ENCODE measurements around the gene HAT1. TPM values are rescaled to one million over a fixed set of nuclear protein-coding genes. Genes with fewer than 3 reads are reported as not detected.

The HAT1 gene
- polyA plus RNA-seq, 2 of the 4 experiments (the other 2 are of a cell fraction): 94.3 to 139 TPM

DNA sequence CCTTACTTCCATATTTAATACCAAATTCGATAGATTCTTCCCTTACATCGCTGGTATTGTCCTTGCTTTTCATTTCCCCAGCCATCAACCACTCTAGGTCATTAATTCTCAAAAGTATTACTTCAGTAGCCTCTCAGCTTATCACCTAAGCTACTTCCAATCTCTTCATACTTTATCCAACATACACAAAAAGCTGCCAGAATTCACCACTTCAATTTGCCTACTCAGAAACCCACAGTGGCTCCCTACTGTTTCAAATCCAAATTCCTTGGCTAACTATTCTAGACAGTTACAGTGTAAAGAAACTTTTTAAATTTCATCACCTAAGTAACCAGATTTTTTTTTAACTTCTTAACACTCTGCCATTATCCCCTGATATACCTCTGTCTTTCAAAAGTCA is 32.9 kb upstream of the HAT1 start:
- 96% methylated on average over 2 of the region's 2 CpGs for WGBS (ENCODE audit: missing lambda C conversion rate)
- FAIRE-seq: no peak
- TF ChIP-seq NPAS2 (CRISPR knock-in tag; IDR thresholded peaks at IDR 0.05; ENCODE audit: borderline replicate concordance) (no peak), RAD21 (conservative IDR thresholded peaks at IDR 0.05 in 1 of 2, IDR thresholded peaks at IDR 0.05 in 1 of 2) (no peak), SMC3 (IDR thresholded peaks at IDR 0.05) (no peak), KDM1A (IDR thresholded peaks at IDR 0.05; ENCODE audit: low read depth) (no peak), JUNB (IDR thresholded peaks at IDR 0.05) (no peak), RARB (CRISPR knock-in tag; IDR thresholded peaks at IDR 0.05) (no peak), CEBPB (IDR thresholded peaks at IDR 0.05) (no peak), FOSL2 (IDR thresholded peaks at IDR 0.05) (no peak), FOSL2 (CRISPR knock-in tag; IDR thresholded peaks at IDR 0.05) (no peak), HDAC2 (IDR thresholded peaks at IDR 0.05) (no peak), NR3C1 (IDR thresholded peaks at IDR 0.05) (no peak), EHF (CRISPR knock-in tag; IDR thresholded peaks at IDR 0.05) (no peak)
- TF ChIP-seq, protein P1, sequence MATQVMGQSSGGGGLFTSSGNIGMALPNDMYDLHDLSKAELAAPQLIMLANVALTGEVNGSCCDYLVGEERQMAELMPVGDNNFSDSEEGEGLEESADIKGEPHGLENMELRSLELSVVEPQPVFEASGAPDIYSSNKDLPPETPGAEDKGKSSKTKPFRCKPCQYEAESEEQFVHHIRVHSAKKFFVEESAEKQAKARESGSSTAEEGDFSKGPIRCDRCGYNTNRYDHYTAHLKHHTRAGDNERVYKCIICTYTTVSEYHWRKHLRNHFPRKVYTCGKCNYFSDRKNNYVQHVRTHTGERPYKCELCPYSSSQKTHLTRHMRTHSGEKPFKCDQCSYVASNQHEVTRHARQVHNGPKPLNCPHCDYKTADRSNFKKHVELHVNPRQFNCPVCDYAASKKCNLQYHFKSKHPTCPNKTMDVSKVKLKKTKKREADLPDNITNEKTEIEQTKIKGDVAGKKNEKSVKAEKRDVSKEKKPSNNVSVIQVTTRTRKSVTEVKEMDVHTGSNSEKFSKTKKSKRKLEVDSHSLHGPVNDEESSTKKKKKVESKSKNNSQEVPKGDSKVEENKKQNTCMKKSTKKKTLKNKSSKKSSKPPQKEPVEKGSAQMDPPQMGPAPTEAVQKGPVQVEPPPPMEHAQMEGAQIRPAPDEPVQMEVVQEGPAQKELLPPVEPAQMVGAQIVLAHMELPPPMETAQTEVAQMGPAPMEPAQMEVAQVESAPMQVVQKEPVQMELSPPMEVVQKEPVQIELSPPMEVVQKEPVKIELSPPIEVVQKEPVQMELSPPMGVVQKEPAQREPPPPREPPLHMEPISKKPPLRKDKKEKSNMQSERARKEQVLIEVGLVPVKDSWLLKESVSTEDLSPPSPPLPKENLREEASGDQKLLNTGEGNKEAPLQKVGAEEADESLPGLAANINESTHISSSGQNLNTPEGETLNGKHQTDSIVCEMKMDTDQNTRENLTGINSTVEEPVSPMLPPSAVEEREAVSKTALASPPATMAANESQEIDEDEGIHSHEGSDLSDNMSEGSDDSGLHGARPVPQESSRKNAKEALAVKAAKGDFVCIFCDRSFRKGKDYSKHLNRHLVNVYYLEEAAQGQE (IDR thresholded peaks at IDR 0.05): no peak
- TF ChIP-seq, protein P2, sequence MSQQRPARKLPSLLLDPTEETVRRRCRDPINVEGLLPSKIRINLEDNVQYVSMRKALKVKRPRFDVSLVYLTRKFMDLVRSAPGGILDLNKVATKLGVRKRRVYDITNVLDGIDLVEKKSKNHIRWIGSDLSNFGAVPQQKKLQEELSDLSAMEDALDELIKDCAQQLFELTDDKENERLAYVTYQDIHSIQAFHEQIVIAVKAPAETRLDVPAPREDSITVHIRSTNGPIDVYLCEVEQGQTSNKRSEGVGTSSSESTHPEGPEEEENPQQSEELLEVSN (IDR thresholded peaks at IDR 0.05; ENCODE audit: borderline replicate concordance, low read depth): no peak
- TF ChIP-seq, protein P3, sequence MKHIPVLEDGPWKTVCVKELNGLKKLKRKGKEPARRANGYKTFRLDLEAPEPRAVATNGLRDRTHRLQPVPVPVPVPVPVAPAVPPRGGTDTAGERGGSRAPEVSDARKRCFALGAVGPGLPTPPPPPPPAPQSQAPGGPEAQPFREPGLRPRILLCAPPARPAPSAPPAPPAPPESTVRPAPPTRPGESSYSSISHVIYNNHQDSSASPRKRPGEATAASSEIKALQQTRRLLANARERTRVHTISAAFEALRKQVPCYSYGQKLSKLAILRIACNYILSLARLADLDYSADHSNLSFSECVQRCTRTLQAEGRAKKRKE (CRISPR knock-in tag; IDR thresholded peaks at IDR 0.05; ENCODE audit: low read depth): no peak
- ATAC-seq: no peak
- POLR2A ChIA-PET: no interaction called here
- DNase-seq (ENCODE audit: low read depth in 1 of 2, low spot score in 1 of 2): no peak
- Histone ChIP-seq H3K4me3 (no peak overlapping the region), H3K4me2 (no peak overlapping the region), H3K27ac (no peak overlapping the region), H3K4me1 (peaks cover 8% of the 10 kb centered on the region; the same call in 2 of the 3 replicates), H3K9me3 (no peaks in the 10 kb centered on the region)
- CTCF ChIA-PET: interaction anchor here (1.0 kb wide), 1 partner anchor 238 kb away, joined by 3 read pairs; no protein-coding TSS in a partner anchor

DNA sequence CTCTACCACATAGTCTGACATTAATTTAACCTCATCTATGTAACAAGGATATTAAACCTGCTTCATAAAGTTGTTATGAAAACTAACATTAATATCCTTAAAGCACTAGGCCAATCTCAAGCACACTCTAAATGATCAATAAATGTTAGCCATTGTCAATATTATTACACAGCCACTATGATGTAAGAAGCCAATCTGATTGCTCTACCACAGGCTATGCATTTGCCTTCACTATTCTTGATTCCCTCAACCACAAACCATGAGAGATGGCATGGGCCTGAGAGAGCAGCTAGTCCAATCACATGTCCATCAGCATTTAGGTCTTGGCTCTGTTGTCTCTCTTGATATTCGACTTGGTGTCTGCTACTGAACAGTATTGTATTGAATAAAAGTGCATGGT is 32.5 kb upstream of the HAT1 start:
- ChIA-PET POLR2A (no interaction called here), CTCF (interaction anchor here (1.0 kb wide), 2 partner anchors 10 to 237 kb away, joined by 3 read pairs; no protein-coding TSS in a partner anchor)
- FAIRE-seq: no peak
- Histone ChIP-seq H3K27ac (no peak overlapping the region), H3K4me2 (no peak overlapping the region), H3K9me3 (no peaks in the 10 kb centered on the region), H3K4me3 (no peak overlapping the region), H3K4me1 (peaks cover 11% of the 10 kb centered on the region; the same call in 2 of the 3 replicates)
- ATAC-seq: no peak
- no peak for DNase-seq (ENCODE audit: low read depth in 1 of 2, low spot score in 1 of 2)
- 13% methylated on average over 1 of the region's 1 CpG for WGBS (ENCODE audit: missing lambda C conversion rate)
- TF ChIP-seq EHF (CRISPR knock-in tag; IDR thresholded peaks at IDR 0.05) (no peak), JUNB (IDR thresholded peaks at IDR 0.05) (no peak), ZNF302 (CRISPR knock-in tag; IDR thresholded peaks at IDR 0.05) (no peak), HDAC2 (IDR thresholded peaks at IDR 0.05) (no peak), EHMT2 (IDR thresholded peaks at IDR 0.05; ENCODE audit: low read depth) (no peak), NFE2L2 (conservative IDR thresholded peaks at IDR 0.05; ENCODE audit: low read length) (no peak), FOXS1 (CRISPR knock-in tag; IDR thresholded peaks at IDR 0.05) (no peak)
- TF ChIP-seq, protein P1 (IDR thresholded peaks at IDR 0.05): no peak

Data from A549 (cell line).